HUDEP-2 (cell line): ENCODE results near the gene SDHB.
A peak's percentile ranks its signal among the peaks of the same experiment; 100 is the strongest.

ENCODE experiments used
- DNase-seq, 76 experiments: peaks; one replicate each; lab custom pipeline; 2025; ENCODE audit not compliant: unreplicated experiment in 76 of 76; lab: John Stamatoyannopoulos, UW

The SDHB gene

GRCh38 chr1:16991571-16991970, 62.3 kb downstream of the SDHB start:
- DNase-seq, result no peak

DNA sequence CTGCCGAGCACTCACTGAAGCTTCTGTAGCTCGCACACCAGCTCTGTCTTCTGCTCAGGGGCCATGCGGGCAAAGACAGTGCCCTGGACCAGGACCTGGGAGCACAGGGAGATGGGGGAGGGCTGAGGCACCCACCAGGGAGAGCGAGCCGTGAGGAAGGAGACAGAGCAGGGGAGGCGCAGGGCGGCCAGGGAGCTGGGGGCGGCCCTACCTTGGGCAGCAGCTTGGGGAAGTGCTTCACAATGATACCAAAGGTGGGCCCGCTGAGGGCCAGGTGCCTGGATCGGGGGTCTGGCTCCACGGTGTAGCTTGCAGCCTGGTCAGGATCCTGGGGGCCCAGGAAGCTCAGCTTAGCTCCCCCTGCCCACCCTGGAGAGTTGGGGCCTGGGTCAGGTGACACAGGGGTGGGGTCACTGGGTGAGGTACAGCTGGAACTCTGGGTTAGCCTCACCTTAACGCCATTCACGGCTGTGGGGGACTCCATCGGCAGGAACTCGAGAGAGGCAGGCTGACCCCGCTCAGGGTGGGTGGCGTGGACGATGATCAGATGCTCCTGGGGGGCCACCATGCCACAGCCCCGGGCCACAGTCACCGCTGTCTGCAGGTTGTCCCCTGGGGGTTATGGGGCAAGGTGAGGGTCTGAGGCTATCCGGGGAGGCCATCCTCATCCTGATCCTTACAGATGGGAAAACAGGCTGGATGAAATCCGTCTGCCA, 64.0 kb downstream of the SDHB start:
- DNase-seq, result no peak

- no peak for DNase-seq
Measured at GRCh38 chr1:16988210-16988609, 65.6 kb downstream of the SDHB start.

GRCh38 chr1:16986962-16987361, 66.9 kb downstream of the SDHB start:
- DNase-seq, result peak in 2 of 76 experiments; percentile 3 to 4

DNA sequence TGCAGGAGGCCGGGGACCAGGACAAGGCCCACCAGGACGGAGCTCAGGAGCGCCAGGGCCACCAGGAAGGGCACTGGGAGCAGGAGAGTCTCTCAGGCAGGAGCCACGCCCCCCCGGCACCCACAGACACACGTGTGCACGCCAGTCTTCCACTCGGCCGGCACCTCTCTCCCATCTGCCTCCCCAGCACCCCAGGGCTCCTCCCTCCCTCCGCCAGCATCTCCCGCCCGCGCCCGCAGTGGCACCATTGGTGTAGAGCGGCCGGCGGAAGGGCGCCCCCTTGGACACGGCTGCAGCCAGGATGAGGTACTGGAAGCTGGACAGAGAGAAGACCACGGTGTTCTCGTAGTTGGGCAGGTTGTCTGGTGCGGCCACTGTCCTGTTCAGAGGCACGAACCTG, 67.3 kb downstream of the SDHB start:
- DNase-seq, result no peak

- DNase-seq, result no peak
Measured at GRCh38 chr1:16986113-16986512, 67.7 kb downstream of the SDHB start.

- DNase-seq, result no peak
Measured at GRCh38 chr1:16984717-16985116, 69.1 kb downstream of the SDHB start.

GRCh38 chr1:16983649-16984048, 70.2 kb downstream of the SDHB start:
- no peak for DNase-seq

DNA sequence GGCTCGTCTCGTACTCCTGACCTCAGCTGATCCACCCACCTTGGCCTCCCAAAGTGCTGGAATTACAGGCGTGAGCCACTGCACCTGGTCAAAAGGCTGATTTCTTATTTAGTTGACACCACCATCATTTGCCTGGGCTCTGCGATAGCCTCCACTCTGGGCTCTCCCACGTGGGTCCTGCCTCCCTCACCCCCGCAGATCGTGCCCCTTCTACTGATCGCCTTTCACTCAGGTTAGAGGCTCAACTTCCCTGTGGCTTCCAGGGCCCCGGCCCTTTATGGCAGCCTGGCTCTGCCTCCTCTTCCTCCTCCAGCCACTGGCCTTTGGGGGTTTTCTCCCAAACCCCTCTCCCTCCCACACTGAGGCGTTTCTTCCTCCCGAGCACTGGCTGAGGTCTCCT, 70.9 kb downstream of the SDHB start:
- no peak for DNase-seq

GRCh38 chr1:16981269-16981849, 72.5 kb downstream of the SDHB start:
- no peak for DNase-seq

DNA sequence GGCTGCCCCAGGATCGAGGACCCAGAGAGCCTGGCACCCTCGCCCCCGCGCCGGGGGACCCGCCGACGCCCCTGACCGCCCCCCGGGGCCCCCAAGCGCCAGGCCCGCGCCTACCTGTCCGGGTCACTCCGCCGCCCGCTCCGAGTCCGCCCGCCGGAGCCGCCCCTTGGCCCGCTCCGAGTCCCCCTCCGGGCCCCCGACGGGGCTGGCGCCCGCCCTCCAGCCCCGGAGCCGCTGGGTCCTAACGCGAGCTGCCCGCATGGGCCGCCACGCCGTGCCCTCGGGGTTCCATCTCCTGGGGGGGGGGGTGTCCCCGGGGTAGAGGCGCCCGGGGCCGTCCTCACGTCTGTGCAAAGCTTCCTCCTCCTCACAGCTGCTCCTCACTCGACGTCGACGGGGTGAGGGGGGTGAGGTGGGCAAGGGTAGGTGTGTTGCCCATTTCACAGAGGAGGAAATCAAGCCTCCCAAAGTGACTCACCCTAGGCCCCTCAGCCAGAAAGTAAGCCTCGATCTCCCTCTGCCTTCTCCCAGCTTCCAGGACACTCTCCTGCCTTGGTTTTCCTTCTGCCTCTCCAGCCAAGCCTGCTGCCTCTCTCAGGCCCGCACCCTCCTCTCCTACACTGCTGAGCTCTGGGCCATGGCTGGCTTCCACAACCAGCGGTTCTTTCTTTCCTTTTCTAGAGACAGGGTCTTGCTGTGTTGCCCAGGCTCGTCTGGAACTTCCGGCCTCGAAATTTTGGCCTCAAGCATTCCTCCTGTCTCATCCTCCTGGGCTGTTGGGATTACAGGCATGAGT, 73.2 kb downstream of the SDHB start, which contains the start of gene MFAP2:
Gene MFAP2, minus strand, starts transcription at position 148 of the 796 bp plus-strand sequence. CDS start 2,347 bp downstream, outside the sequence.
- DNase-seq, result no peak

GRCh38 chr1:16979475-16980327, 74.1 kb downstream of the SDHB start:
- DNase-seq, result no peak

DNA sequence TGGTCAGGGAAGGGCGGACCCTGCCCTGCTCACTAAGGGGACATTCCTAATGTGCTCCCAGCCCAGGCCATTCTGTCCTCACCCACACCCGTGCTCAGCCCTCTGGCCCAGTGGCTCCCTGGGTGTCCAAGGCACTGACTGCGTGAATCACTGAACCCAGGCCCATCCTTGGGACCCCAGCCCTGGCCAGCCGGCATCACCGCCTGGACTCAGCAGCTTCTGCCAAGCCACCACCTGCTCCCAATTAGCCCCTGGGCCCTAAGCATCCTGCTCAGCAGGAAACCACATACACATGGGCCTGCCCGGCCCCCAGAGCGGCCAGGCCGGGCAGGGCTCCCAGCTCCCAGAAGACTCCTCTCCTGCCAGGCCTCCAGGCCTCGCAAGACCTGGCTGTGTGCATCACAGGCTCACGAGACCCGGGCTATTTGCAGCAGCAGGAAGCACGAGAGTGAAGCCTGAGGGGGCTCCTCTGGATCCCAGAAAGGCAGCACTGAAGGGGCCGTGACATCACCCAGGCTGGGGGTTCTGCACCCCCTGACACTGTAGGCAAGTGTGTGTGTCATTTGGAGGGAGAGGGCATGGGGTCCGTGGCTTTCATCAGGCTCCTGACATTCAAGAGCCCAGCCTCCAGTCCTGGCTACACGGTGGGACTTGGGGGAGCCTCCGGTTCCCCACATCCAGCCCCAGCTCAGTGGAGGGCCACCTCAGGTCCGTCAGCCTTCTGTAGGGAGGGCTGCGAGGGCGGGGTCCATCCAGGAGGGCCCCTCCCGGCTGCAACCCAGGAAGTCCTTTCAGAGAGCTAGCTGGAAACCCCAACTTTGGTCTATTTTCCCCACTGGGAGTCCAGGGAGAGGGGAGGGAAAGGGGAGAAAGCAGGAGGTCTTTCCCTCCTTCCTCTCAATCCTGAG, 75.0 kb downstream of the SDHB start:
- no peak for DNase-seq

DNA sequence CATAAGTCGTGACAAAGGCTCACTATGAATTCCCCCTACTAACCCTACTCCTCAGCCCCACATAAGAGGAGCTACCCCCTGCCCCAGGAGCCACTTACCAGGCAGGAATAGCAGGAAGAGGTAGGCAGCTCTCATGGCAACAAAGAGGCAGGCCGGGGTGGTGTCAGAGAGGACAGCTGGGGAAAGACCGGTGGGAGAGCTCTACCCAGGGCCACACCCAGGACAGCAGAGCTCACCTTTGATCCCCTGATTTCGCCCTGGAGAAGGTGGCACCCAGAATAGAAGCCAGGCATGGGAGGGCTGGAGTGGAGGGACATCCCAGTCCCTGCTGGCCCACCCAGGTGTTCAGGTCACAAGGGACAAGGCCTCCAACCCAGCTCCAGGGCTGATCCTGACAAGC, 75.7 kb downstream of the SDHB start:
- no peak for DNase-seq

DNA sequence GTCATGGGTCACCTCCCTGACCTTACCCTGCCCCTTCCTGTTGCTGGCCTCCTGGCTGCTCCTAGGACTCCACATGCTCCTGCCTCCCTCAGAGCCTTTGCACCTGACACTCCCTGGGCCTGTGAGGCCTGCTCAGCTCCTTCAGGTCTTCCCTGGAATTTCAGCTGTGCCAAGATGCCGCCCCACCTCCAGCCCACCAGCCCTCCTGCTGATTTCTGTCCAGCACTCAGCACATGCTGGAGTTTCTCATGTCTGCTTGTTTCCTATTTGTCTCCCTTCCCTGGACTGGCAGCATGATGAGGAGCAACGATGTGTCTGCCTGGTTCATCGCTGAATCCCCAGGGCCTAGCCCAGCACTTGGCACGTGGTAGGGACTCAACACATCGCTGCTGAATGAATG, 76.5 kb downstream of the SDHB start:
- no peak for DNase-seq

DNA sequence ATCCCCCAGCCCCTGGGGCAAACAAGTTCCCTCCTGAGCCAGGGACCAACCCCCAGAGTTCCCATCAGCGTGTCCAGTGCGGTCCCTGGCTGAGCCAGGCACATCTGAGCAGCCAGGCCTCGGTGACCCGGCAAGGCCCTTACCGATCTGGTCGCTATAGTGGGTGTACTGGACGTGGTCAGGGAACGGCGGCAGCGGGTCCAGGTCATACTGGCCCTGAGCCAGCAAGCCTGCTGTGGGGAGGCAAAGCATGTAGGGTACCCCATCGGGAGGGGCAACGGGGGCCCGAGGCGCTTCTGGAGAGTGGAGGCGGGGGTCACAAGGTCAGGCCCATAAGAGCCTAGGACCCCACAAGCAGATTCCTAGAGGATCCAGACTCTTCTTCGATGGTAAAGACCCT, 76.9 kb downstream of the SDHB start:
- DNase-seq, result no peak

DNA sequence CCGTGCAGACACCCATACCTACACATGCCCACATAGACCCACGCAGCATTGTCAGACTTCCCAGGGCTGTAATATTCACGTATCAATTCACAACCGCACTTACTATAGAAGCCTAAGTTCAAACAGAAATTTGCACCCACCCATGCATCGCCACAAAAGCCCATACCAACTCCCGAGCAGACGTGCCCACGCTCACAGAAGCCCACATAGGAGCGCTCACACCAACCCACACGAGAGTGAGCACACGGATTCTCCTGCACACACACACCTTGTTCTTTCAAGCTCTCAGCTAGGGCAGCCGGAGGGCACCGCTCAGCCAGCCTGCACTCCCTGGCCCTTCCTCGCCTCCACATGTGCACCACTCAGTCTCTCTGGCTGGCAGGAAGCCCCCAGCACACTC, 78.0 kb downstream of the SDHB start:
- no peak for DNase-seq

DNA sequence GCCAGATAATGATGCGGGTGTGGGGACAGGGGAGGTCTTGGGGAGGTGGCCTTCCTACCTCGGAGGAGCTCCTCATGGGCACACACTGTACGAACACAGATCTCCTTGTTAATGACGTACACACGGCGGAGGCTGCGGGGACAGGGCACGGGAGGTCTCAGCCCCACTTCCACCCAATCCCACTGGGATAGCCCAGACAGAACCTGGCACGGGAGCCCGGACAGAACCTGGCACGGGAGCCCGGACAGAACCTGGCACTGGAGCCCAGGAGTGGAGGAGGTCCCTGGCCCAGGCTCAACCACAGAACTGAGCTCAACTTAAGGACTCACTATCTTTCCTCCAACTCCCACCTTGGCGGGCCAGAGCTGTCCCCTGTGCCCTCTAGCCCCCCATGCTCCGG, 78.6 kb downstream of the SDHB start:
- no peak for DNase-seq

DNA sequence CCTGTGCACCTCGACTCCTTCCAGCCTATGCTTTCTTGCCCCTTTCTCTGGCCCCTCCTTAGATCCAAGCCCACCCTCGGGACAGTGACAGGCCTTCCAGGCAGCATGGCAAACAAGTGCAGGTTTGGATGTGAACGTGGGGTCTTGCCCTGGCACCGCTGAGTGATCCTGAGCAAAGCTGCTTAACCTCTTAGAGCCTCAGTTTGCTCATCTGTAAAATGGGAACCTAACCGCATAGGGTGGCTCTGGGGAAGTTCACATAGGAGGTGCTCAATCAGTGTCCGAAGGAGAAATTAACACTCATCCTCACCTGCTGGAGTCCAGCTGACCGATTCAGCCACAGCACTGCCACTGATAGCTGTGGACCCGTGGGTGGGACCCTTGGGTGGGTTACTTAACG, 80.6 kb downstream of the SDHB start:
- no peak for DNase-seq
